Measurements from ENCODE around the gene FXYD1. TPM values are rescaled to one million over a fixed set of nuclear protein-coding genes. Genes with fewer than 3 reads are reported as not detected.

Gene FXYD1
- total RNA-seq, 1 donor from 2014 or later: 7.8 TPM

DNA sequence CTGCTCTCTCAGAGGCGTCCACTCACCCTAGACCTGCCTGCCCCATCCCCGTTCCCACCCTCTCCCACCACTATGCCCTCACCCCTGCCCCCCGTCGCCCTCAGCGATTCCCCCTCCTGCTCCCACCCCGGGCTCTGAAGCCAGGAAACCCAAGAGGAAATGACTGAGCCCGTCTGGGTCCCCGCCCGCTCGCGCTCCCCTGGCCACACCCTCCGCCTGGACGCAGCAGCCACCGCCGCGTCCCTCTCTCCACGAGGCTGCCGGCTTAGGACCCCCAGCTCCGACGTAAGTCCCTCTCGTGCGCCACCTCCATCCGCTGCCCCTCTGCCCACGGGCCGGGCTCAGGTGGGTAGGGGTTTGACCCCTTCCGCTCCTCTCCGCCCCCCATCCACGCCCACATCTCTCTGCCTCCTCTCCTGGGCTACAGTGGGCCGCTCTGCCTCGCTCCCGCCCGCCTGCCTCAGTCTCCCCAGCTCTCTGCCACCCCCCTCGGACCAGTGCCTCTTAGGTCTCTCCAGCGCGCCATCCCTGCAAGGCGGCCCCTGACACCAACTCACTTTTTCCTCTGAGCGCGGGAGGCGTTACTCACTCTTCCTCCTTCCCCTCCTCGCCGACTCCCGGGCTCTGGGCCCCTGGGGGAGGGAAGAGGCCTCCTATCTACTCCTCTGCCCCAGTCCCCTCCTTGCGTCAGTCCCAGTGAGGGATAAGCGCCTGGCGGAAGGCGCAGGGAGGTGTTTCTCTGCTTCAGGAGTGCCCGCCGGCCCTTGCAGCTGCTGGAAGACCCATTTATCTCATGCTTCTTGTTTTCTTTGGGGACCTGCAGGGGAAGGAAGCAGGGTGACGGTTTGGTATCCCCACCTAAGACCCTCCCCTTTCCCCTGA lies 16.1 kb downstream of the FXYD1 start, which contains the start of gene FXYD5:
Gene FXYD5, plus strand, starts transcription at position 211 of the 882 bp plus-strand sequence. CDS start 816 bp downstream, outside the sequence.
- DNase-seq (ENCODE audit: low spot score): no peak
- no peaks in the 10 kb centered on the region for H3K9me3 Mint-ChIP-seq (ENCODE audit: low read depth)
- no peaks in the 10 kb centered on the region for H3K27me3 Mint-ChIP-seq (ENCODE audit: low read depth)
- peak within 1 kb of the TSS; percentile 99 for H3K4me3 Mint-ChIP-seq (ENCODE audit: unreplicated experiment)
- H3K4me1 Mint-ChIP-seq (ENCODE audit: low read depth): peaks cover 51% of the 10 kb centered on the region
- H3K27ac Mint-ChIP-seq (ENCODE audit: unreplicated experiment): peak within 1 kb of the TSS; percentile 95
- TF ChIP-seq, protein P1, sequence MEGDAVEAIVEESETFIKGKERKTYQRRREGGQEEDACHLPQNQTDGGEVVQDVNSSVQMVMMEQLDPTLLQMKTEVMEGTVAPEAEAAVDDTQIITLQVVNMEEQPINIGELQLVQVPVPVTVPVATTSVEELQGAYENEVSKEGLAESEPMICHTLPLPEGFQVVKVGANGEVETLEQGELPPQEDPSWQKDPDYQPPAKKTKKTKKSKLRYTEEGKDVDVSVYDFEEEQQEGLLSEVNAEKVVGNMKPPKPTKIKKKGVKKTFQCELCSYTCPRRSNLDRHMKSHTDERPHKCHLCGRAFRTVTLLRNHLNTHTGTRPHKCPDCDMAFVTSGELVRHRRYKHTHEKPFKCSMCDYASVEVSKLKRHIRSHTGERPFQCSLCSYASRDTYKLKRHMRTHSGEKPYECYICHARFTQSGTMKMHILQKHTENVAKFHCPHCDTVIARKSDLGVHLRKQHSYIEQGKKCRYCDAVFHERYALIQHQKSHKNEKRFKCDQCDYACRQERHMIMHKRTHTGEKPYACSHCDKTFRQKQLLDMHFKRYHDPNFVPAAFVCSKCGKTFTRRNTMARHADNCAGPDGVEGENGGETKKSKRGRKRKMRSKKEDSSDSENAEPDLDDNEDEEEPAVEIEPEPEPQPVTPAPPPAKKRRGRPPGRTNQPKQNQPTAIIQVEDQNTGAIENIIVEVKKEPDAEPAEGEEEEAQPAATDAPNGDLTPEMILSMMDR (IDR thresholded peaks at IDR 0.05): peak; percentile 44
- H3K36me3 Mint-ChIP-seq (ENCODE audit: low read depth): peaks cover 16% of the 10 kb centered on the region

DNA sequence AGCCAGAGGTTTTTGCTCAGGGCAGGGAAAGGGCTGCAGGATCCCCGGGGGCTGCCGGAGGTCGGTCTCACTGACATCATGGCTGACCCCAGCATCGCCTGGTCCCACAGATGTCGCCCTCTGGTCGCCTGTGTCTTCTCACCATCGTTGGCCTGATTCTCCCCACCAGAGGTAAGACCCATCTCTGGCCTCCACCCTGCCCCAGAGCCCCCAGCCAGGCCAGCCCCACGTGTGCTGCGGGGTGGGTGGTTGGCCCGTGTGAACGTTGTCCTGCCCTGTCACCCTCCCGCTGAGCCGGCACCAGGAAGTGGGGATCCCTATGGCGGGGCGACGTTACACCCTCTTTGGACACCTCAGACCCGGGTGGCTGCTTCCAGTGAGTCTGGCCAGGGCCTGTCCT lies 16.8 kb downstream of the FXYD1 start:
- H3K36me3 Mint-ChIP-seq (ENCODE audit: low read depth): peaks cover 17% of the 10 kb centered on the region
- H3K4me1 Mint-ChIP-seq (ENCODE audit: low read depth): peaks cover 45% of the 10 kb centered on the region
- H3K4me3 Mint-ChIP-seq (ENCODE audit: unreplicated experiment): peak overlapping the region; percentile 99
- TF ChIP-seq, protein P1 (IDR thresholded peaks at IDR 0.05): no peak
- DNase-seq (ENCODE audit: low spot score): no peak
- H3K27me3 Mint-ChIP-seq (ENCODE audit: low read depth): no peaks in the 10 kb centered on the region
- peak overlapping the region; percentile 32 for H3K27ac Mint-ChIP-seq (ENCODE audit: unreplicated experiment)
- H3K9me3 Mint-ChIP-seq (ENCODE audit: low read depth): no peaks in the 10 kb centered on the region

DNA sequence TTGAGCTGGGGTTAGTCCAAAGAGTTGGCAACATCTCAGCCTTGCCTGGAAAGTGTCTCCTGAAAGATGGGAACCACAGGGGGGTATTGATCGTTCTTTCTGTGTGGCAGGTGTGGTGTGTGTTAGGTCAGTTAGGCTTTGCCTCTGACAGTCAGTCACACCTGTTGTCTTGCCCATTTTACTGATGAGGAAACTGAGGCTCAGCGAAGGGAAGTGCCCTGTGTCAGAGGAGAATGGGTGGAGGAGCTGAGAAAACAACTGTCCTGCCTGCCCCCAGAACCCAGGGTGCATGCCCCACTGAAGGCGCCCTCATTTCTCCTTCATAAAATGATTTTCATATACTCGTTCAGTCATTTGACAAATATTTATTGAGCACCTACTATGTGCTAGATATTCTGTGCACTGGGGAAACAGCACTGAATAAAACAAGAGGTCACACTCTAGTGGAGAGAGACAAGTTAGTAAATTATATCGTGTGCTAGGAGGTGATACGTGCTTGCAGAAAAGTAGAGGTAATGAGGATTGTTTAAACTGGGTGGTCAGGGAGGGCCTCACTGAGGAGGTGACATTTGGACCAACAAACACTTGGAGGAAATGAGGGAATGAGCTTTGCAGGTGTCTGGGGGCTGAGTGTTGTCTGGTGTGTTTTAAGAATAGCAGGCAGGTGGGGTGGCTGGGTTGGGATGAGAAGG lies 17.5 kb downstream of the FXYD1 start:
- Mint-ChIP-seq H3K9me3 (ENCODE audit: low read depth) (no peaks in the 10 kb centered on the region), H3K4me3 (ENCODE audit: unreplicated experiment) (peak overlapping the region; percentile 99), H3K36me3 (ENCODE audit: low read depth) (peaks cover 19% of the 10 kb centered on the region), H3K27ac (ENCODE audit: unreplicated experiment) (peak overlapping the region; percentile 32), H3K27me3 (ENCODE audit: low read depth) (no peaks in the 10 kb centered on the region), H3K4me1 (ENCODE audit: low read depth) (peaks cover 42% of the 10 kb centered on the region)
- no peak for DNase-seq (ENCODE audit: low spot score)
- TF ChIP-seq, protein P1 (IDR thresholded peaks at IDR 0.05): no peak

DNA sequence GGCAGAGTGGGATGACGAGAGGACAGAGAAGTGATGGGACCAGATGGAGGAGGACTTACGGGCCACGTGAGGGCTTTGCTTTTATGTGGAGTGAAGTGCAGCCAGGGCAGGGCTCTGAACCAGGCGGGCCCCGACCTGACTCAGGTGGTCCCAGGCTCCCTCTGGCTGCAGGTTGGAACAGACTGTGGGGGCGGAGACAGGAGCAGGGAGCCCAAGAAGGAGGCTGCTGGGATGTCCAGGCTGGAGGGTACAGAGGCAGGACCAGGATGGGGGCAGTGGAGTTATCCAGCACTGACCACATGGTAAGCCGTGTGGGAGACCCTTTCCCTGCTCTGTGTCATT lies 18.0 kb downstream of the FXYD1 start:
- Mint-ChIP-seq H3K4me1 (ENCODE audit: low read depth) (peaks cover 42% of the 10 kb centered on the region), H3K9me3 (ENCODE audit: low read depth) (peaks cover 3% of the 10 kb centered on the region), H3K27ac (ENCODE audit: unreplicated experiment) (no peak overlapping the region), H3K27me3 (ENCODE audit: low read depth) (no peaks in the 10 kb centered on the region), H3K4me3 (ENCODE audit: unreplicated experiment) (no peak overlapping the region), H3K36me3 (ENCODE audit: low read depth) (peaks cover 24% of the 10 kb centered on the region)
- no peak for DNase-seq (ENCODE audit: low spot score)
- TF ChIP-seq, protein P1 (IDR thresholded peaks at IDR 0.05): no peak

GRCh38 chr19:35157431-35157830 lies 18.8 kb downstream of the FXYD1 start:
- Mint-ChIP-seq H3K36me3 (ENCODE audit: low read depth) (peaks cover 29% of the 10 kb centered on the region), H3K4me3 (ENCODE audit: unreplicated experiment) (no peak overlapping the region), H3K4me1 (ENCODE audit: low read depth) (peaks cover 40% of the 10 kb centered on the region), H3K9me3 (ENCODE audit: low read depth) (peaks cover 6% of the 10 kb centered on the region), H3K27ac (ENCODE audit: unreplicated experiment) (no peak overlapping the region), H3K27me3 (ENCODE audit: low read depth) (no peaks in the 10 kb centered on the region)
- TF ChIP-seq, protein P1 (IDR thresholded peaks at IDR 0.05): no peak
- DNase-seq (ENCODE audit: low spot score): no peak

Measured in chondrocyte (in vitro differentiated cells).